Measurements from ENCODE around the gene OR9Q1.

- TF ChIP-seq, protein P1, sequence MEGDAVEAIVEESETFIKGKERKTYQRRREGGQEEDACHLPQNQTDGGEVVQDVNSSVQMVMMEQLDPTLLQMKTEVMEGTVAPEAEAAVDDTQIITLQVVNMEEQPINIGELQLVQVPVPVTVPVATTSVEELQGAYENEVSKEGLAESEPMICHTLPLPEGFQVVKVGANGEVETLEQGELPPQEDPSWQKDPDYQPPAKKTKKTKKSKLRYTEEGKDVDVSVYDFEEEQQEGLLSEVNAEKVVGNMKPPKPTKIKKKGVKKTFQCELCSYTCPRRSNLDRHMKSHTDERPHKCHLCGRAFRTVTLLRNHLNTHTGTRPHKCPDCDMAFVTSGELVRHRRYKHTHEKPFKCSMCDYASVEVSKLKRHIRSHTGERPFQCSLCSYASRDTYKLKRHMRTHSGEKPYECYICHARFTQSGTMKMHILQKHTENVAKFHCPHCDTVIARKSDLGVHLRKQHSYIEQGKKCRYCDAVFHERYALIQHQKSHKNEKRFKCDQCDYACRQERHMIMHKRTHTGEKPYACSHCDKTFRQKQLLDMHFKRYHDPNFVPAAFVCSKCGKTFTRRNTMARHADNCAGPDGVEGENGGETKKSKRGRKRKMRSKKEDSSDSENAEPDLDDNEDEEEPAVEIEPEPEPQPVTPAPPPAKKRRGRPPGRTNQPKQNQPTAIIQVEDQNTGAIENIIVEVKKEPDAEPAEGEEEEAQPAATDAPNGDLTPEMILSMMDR (conservative IDR thresholded peaks at IDR 0.05; ENCODE audit: low read depth, low read length): no peak
- TF ChIP-seq FOS (IDR thresholded peaks at IDR 0.05; ENCODE audit: low read depth, low read length): no peak
- TF ChIP-seq CHD1 (IDR thresholded peaks at IDR 0.05; ENCODE audit: low read depth, low read length): no peak
- TF ChIP-seq, protein P2, sequence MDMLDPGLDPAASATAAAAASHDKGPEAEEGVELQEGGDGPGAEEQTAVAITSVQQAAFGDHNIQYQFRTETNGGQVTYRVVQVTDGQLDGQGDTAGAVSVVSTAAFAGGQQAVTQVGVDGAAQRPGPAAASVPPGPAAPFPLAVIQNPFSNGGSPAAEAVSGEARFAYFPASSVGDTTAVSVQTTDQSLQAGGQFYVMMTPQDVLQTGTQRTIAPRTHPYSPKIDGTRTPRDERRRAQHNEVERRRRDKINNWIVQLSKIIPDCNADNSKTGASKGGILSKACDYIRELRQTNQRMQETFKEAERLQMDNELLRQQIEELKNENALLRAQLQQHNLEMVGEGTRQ (IDR thresholded peaks at IDR 0.05; ENCODE audit: low read depth, low read length): no peak
- TF ChIP-seq MXI1 (IDR thresholded peaks at IDR 0.05; ENCODE audit: borderline replicate concordance, low read depth, low read length): no peak
- TF ChIP-seq RFX5 (IDR thresholded peaks at IDR 0.05; ENCODE audit: low read depth, low read length): no peak
- TF ChIP-seq POLR2A (IDR thresholded peaks at IDR 0.05; ENCODE audit: low read depth, low read length): no peak
- TF ChIP-seq MAFK (IDR thresholded peaks at IDR 0.05; ENCODE audit: low read depth, low read length): no peak
- TF ChIP-seq NFE2L2 (IDR thresholded peaks at IDR 0.05; ENCODE audit: low read depth, low read length): no peak
- no peak for TF ChIP-seq BHLHE40 (IDR thresholded peaks at IDR 0.05; ENCODE audit: low read depth, low read length)
Observed at GRCh38 chr11:57983191-57983590, 40.5 kb upstream of the OR9Q1 start.
